Pulmonary artery endothelial cell (primary cell): ENCODE measurements around the gene ZNF277. TPM values are rescaled to one million over a fixed set of nuclear protein-coding genes. Genes with fewer than 3 reads are reported as not detected.
"Not testable (repeated sequence)": the region's sequence is repeated elsewhere in the genome, so short reads cannot be mapped to it uniquely, and the experiment has no call there.

ENCODE experiments used
- DNase-seq: peaks from one replicate; pipeline ENCODE4 v3.0.0-alpha.2; 2011; ENCODE audit warnings: low read depth, low spot score
- total RNA-seq: library from RNA; depleted of rRNA; stranded (reverse); fragments of >200 nt; gene quantifications from 2 replicates; pipeline ENCODE4 v1.2.3, GENCODE V29; 2014

ZNF277 gene
- total RNA-seq, 1 donor from 2014 or later, result 45.1 TPM

DNA sequence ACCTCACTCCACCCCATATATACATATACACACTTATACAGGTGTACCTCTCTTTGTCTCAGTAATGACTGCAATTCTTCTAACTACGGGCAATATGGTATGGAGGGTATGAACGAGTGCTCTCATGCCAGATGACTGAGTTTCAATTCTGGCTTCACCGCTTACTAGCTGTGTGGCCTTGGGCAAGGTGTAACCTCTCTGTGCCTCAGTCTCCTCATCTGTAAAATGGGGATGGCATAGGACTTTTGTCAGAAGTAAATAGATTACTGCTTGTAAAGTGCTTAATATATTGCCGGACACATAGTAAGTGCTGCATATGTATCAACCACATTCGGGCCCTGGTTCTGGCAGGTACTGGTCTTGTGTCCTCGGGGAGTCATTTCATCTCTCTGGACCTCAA, 183.7 kb downstream of the ZNF277 start:
- DNase-seq, result no peak

DNA sequence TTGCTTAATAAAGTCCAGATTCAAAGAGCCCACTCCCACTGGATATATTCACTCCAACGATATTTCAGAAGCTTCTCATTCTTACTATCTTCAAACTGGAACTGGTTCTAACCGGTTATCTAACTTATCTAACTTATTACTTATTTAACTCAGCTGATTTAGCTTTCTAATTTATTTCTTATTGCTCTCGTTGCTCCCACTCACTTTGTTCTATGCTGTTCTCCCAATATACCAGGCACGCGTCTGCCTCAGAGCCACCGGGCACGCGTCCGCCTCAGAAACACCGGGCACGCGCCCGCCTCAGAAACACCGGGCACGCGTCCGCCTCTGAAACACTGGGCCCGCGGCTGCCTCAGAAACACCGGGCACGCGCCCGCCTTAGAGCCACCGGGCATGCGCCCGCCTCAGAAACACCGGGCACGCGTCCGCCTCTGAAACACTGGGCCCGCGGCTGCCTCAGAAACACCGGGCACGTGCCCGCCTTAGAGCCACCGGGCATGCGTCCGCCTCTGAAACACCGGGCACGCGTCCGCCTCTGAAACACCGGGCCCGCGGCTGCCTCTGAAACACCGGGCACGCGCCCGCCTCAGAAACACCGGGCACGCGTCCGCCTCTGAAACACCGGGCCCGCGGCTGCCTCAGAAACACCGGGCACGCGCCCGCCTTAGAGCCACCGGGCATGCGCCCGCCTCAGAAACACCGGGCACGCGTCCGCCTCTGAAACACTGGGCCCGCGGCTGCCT, 184.8 kb downstream of the ZNF277 start:
- DNase-seq, result not testable (repeated sequence)

DNA sequence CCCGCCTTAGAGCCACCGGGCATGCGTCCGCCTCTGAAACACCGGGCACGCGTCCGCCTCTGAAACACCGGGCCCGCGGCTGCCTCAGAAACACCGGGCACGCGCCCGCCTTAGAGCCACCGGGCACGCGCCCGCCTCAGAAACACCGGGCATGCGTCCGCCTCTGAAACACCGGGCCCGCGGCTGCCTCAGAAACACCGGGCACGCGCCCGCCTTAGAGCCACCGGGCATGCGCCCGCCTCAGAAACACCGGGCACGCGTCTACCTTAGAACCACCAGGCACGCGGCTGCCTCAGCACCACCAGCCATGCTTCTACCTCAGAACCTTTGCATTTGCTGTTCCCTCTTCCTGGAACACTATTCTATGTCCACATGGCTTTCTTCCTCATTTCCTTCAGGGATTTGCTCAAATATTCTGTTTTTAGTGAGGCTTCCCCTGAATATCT, 185.4 kb downstream of the ZNF277 start:
- not testable (repeated sequence) for DNase-seq

Other genes starting within 250 kb of the ZNF277 start
- gene DOCK4, start 296 bp upstream of the ZNF277 start, total RNA-seq, result 178 and 198 TPM in 2 replicates
- gene IFRD1, start 243.8 kb downstream of the ZNF277 start, total RNA-seq, result 31.1 and 45.5 TPM in 2 replicates